Peyer's patch (tissue), 4 donors: ENCODE measurements around the gene TNFRSF18.

Experiments used
- CTCF ChIP-seq, 6 experiments: fragments of 450-650 bp in 4 of 6; fragments of 200-600 bp in 2 of 6; sonication (generic) in 1 of 6; IDR thresholded peaks; one replicate each; pipeline ENCODE4 v1.5.1; 2017 to 2019; ENCODE audit warnings: antibody characterized with exemption in 6 of 6, mild to moderate bottlenecking in 3 of 6, moderate library complexity in 1 of 6
- POLR2A ChIP-seq, 2 donors: fragments of 450-650 bp; IDR thresholded peaks; one replicate each; pipeline ENCODE4 v1.5.1; 2017; ENCODE audit warnings: antibody characterized with exemption in 2 of 2, mild to moderate bottlenecking in 2 of 2, moderate library complexity in 2 of 2

GRCh38 chr1:1161683-1162079 lies 44.7 kb downstream of the TNFRSF18 start:
- TF ChIP-seq CTCF (IDR thresholded peaks at IDR 0.05) (no peak), POLR2A (IDR thresholded peaks at IDR 0.05) (no peak)
